Smooth muscle cell (in vitro differentiated cells): ENCODE results near the gene MGARP. TPM values are rescaled to one million over a fixed set of nuclear protein-coding genes. Genes with fewer than 3 reads are reported as not detected.

Source experiments
- polyA plus RNA-seq: library from polyadenylated mRNA; unstranded; fragments of >200 nt; fragmentation: Nextera tagmentation; extraction: Ambion mirVana; gene quantifications from 2 replicates; pipeline ENCODE4 v1.2.1, GENCODE V29; 2016
- small RNA-seq: library from RNA; depleted of rRNA; stranded (forward); fragments of <200 nt; gene quantifications from one replicate; pipeline ENCODE3, GENCODE V24; 2014
- total RNA-seq: library from RNA; depleted of rRNA; stranded (reverse); fragments of >200 nt; gene quantifications from 2 replicates; pipeline ENCODE4 v1.2.3, GENCODE V29; 2014

The MGARP gene
- total and polyA plus RNA-seq, 2 experiments from 2014 or later: 0.39 TPM; not detected in 1

Small RNA genes lying within 50 kb of the gene (small RNA-seq; reads per million reads assigned to genes)
- gene RNU6-1074P (not detected), gene RNU6-1214P (not detected), gene RNU6-506P (not detected)

Other genes with a start within 250 kb of the MGARP start
- 37.2 and 39.8 TPM in 2 replicates for gene ELF2, start 103.0 kb downstream of the MGARP start, total RNA-seq
- gene ELF2, start 103.0 kb downstream of the MGARP start, polyA plus RNA-seq: 24.2 and 26.1 TPM in 2 replicates
- 27.0 and 36.7 TPM in 2 replicates for gene NAA15, start 21.3 kb upstream of the MGARP start, total RNA-seq
- gene NAA15, start 21.3 kb upstream of the MGARP start, polyA plus RNA-seq: 20.5 and 21.7 TPM in 2 replicates
- 54.0 and 56.8 TPM in 2 replicates for gene NDUFC1, start 22.3 kb upstream of the MGARP start, total RNA-seq
- gene NDUFC1, start 22.3 kb upstream of the MGARP start, polyA plus RNA-seq: 169 and 196 TPM in 2 replicates
- 15.8 and 17.1 TPM in 2 replicates for gene RAB33B, start 173.9 kb upstream of the MGARP start, total RNA-seq
- 5.6 and 6.3 TPM in 2 replicates for gene RAB33B, start 173.9 kb upstream of the MGARP start, polyA plus RNA-seq